HepG2 (cell line): ENCODE measurements around the gene CAMK2N2. TPM values are rescaled to one million over a fixed set of nuclear protein-coding genes. Genes with fewer than 3 reads are reported as not detected.

ENCODE experiments used
- ATAC-seq: fragments of 200-7000 bp; cut with Tn5 transposase; 3 replicates; pipeline ENCODE4 v1.9.1; 2020; ENCODE audit warnings: mild to moderate bottlenecking, moderate library complexity
- BruUV-seq: library from RNA; stranded (reverse); fragments of 400-500 nt; replicated peaks from 2 replicates; lab custom pipeline; 2021; lab: Mats Ljungman, UMichigan
- CTCF ChIA-PET: fragments of 300-600 bp; formaldehyde crosslinking; extraction: SDS; loops from one replicate; lab custom pipeline; 2021; ENCODE audit warnings: low total read pairs, inconsistent platforms, low intra/inter-chr PET ratio; lab: Yijun Ruan, JAX
- POLR2A ChIA-PET: fragments of 350-600 bp; sonication (Branson Sonifier 250); formaldehyde crosslinking; loops from one replicate; lab custom pipeline; 2020; ENCODE audit warnings: antibody characterized with exemption, inconsistent platforms; lab: Yijun Ruan, JAX
- DNase-seq: peaks from one replicate; pipeline ENCODE4 v3.0.0-alpha.2; 2015; ENCODE audit warnings: low spot score
- FAIRE-seq: peaks from 3 replicates; lab custom pipeline; 2011; peaks lifted over from hg19 to GRCh38; lab: Jason Lieb, UNC
- H2AFZ ChIP-seq: one replicate; pipeline ENCODE4 v1.6.1; 2011; ENCODE audit warnings: low read length, inconsistent platforms
- H3K27ac ChIP-seq: fragments of 300-600 bp; 3 replicates; pipeline ENCODE4 v1.8.0; 2011; ENCODE audit warnings: mixed run types, mild to moderate bottlenecking, mixed read lengths, low read length, inconsistent platforms; ENCODE audit not compliant: insufficient read depth; ENCODE audit errors: extremely low read length
- H3K27me3 ChIP-seq, 2 experiments: fragments of 200-600 bp in 1 of 2; 2 replicates in 1 of 2; 3 replicates in 1 of 2; pipeline versions ENCODE4 v1.6.0 to v1.8.0; 2011; ENCODE audit warnings: low read length in 2 of 2, mild to moderate bottlenecking in 2 of 2, moderate library complexity in 2 of 2, inconsistent platforms in 1 of 2; ENCODE audit not compliant: insufficient read depth in 2 of 2, control insufficient read depth in 1 of 2
- H3K36me3 ChIP-seq, 2 experiments: fragments of 200-600 bp in 1 of 2; replicated peaks in 1 of 2; 2 replicates in 1 of 2; 3 replicates in 1 of 2; pipeline versions ENCODE4 v1.5.1 to v1.8.0; 2011; ENCODE audit warnings: low read length in 2 of 2, inconsistent platforms in 1 of 2; ENCODE audit not compliant: insufficient read depth in 2 of 2, control insufficient read depth in 1 of 2
- H3K4me1 ChIP-seq: 2 replicates; pipeline ENCODE4 v1.5.1; 2012; ENCODE audit warnings: low read length, inconsistent platforms; ENCODE audit not compliant: insufficient read depth
- H3K4me2 ChIP-seq: 2 replicates; pipeline ENCODE4 v1.6.0; 2011; ENCODE audit warnings: low read depth, low read length, inconsistent platforms
- H3K4me3 ChIP-seq, 3 experiments: fragments of 200-600 bp in 1 of 3; sonication (generic), shearing (Covaris generic) in 1 of 3; replicated peaks in 1 of 3; 2 replicates each; pipeline ENCODE4 v1.5.1; 2011 to 2016; ENCODE audit warnings: low read length in 3 of 3, inconsistent platforms in 2 of 3, low read depth in 2 of 3, mild to moderate bottlenecking in 2 of 3, control low read depth in 1 of 3, mixed read lengths in 1 of 3; ENCODE audit not compliant: insufficient read depth in 1 of 3
- H3K79me2 ChIP-seq: one replicate; pipeline ENCODE4 v1.6.1; 2011; ENCODE audit warnings: low read length, inconsistent platforms; ENCODE audit not compliant: insufficient read depth
- H3K9ac ChIP-seq: 2 replicates; pipeline ENCODE4 v1.6.0; 2011; ENCODE audit warnings: mild to moderate bottlenecking, low read depth, low read length, inconsistent platforms; ENCODE audit not compliant: insufficient read depth
- H3K9me3 ChIP-seq: 2 replicates; pipeline ENCODE4 v1.5.1; 2012; ENCODE audit warnings: mild to moderate bottlenecking, low read length
- H4K20me1 ChIP-seq: 2 replicates; pipeline ENCODE4 v1.6.0; 2011; ENCODE audit warnings: inconsistent platforms, mild to moderate bottlenecking, low read length, moderate library complexity; ENCODE audit not compliant: insufficient read depth
- HOXA5 ChIP-seq: sonication (generic); formaldehyde crosslinking; IDR thresholded peaks from 2 replicates; pipeline ENCODE4 v1.4.0; 2020; ENCODE audit warnings: missing genetic modification reagents
- MTA3 ChIP-seq: sonication (generic); formaldehyde crosslinking; IDR thresholded peaks from 2 replicates; pipeline ENCODE4 v1.4.0; 2020; ENCODE audit warnings: missing genetic modification reagents
- PAX8 ChIP-seq: sonication (generic); formaldehyde crosslinking; IDR thresholded peaks from 2 replicates; pipeline ENCODE4 v1.8.0; 2022; ENCODE audit warnings: mild to moderate bottlenecking, missing genetic modification reagents, borderline replicate concordance
- RBM22 ChIP-seq: fragments of 200-400 bp; formaldehyde crosslinking; optimal IDR thresholded peaks from 2 replicates; pipeline ENCODE3; 2017; ENCODE audit warnings: mild to moderate bottlenecking, low read length, moderate library complexity
- WGBS: methylation state at CpG from one replicate; pipeline ENCODE4 v1.1.6; 2017; ENCODE audit warnings: low lambda C conversion rate; 5-methylcytosine and 5-hydroxymethylcytosine counted together
- in situ Hi-C: cut with HindIII; loops from 2 replicates; pipeline ENCODE4 v1.10.0; 2017; ENCODE audit warnings: low pct_unique_long_range_greater_than_20kb; ENCODE audit not compliant: extremely low pct_ligation_motif_present
- intact Hi-C: fragments of 100-400 bp; cut with micrococcal nuclease; formaldehyde crosslinking; loops from one replicate; pipeline ENCODE4 v1.10.0; 2022; ENCODE audit not compliant: unreplicated experiment
- polyA plus RNA-seq, 8 experiments: library from polyadenylated mRNA; depleted of rRNA in 3 of 8; stranded (reverse) in 7 of 8; unstranded in 1 of 8; fragments of >200 nt; fragmentation: Illumina TruSeq in 4 of 8; extraction: Trizol in 4 of 8; gene quantifications; 2 replicates each; pipeline versions ENCODE4 v1.2.1 to v1.2.3, GENCODE V29; 2011 to 2016; ENCODE audit warnings: low read depth in 4 of 8, missing spikeins in 1 of 8, mixed read lengths in 1 of 8; ENCODE audit not compliant: insufficient read depth in 1 of 8
- total RNA-seq, 5 experiments: library from RNA; depleted of rRNA; stranded (reverse); fragments of >200 nt; fragmentation: Illumina TruSeq; extraction: Trizol; gene quantifications; 2 replicates each; pipeline ENCODE4 v1.2.3, GENCODE V29; 2016; ENCODE audit warnings: low read depth in 1 of 5

Gene CAMK2N2
- total and polyA plus RNA-seq, 2 of the 13 experiments (the other 11 are each of a cell fraction or from before 2014, with no cell fraction given) = 0.12 to 0.27 TPM

- no TSS peak for BruUV-seq
- Histone ChIP-seq H2AFZ (no peak overlapping the region), H3K4me3 (no peak overlapping the region), H3K36me3 (0 out of 5 replicates have a peak, but pooled peaks cover 0 to 1% of the 10 kb centered on the region in 2 experiments), H3K27ac (no peak overlapping the region), H3K79me2 (peaks cover 1% of the 10 kb centered on the region), H3K27me3 (peaks cover 3 to 27% of the 10 kb centered on the region in 2 experiments), H3K4me1 (peaks cover 24% of the 10 kb centered on the region), H3K9ac (no peak overlapping the region), H4K20me1 (peaks cover 12% of the 10 kb centered on the region; the same call in 1 of the 2 replicates), H3K9me3 (no peaks in the 10 kb centered on the region), H3K4me2 (no peak overlapping the region)
- no peak for DNase-seq
- WGBS = 70% methylated on average over 11 of the region's 28 CpGs
- intact Hi-C loops = no loop called here
- ATAC-seq = no peak
- ChIA-PET CTCF (no interaction called here), POLR2A (interaction anchor here (1.6 kb wide), 1 partner anchor 9 kb away, joined by 8 read pairs; no protein-coding TSS in a partner anchor)
- no peak for FAIRE-seq
- in situ Hi-C loops = no loop called here
- no peak for TF ChIP-seq MTA3 (CRISPR knock-in tag)
- TF ChIP-seq RBM22 = peak; percentile 31
- TF ChIP-seq PAX8 (CRISPR knock-in tag) = no peak
- TF ChIP-seq, all 625 proteins: peak for 1
Observed at GRCh38 chr3:184259396-184259877, 1.9 kb downstream of the CAMK2N2 start.

- Histone ChIP-seq H2AFZ (no peak overlapping the region), H3K4me1 (peaks cover 24% of the 10 kb centered on the region)
- CTCF ChIA-PET = no interaction called here
- BruUV-seq = TSS peak; percentile 41
- no peak for ATAC-seq
- TF ChIP-seq HOXA5 (CRISPR knock-in tag) = no peak
- TF ChIP-seq, all 625 proteins: peak for 0
- POLR2A ChIA-PET = no interaction called here
- 0 out of 5 replicates have a peak, but pooled peaks cover 0 to 1% of the 10 kb centered on the region in 2 experiments for H3K36me3 ChIP-seq
- DNase-seq (no peak), FAIRE-seq (no peak)
- H3K4me3 ChIP-seq = no peak overlapping the region
- peaks cover 3 to 27% of the 10 kb centered on the region in 2 experiments for H3K27me3 ChIP-seq
- in situ Hi-C loops (no loop called here), intact Hi-C loops (no loop called here)
- H3K9ac ChIP-seq = no peak overlapping the region
- H3K9me3 ChIP-seq = no peaks in the 10 kb centered on the region
- H3K79me2 ChIP-seq = peaks cover 1% of the 10 kb centered on the region
- H3K4me2 ChIP-seq = no peak overlapping the region
- peaks cover 12% of the 10 kb centered on the region; the same call in 1 of the 2 replicates for H4K20me1 ChIP-seq
- 85% methylated on average over 4 of the region's 5 CpGs for WGBS
- no peak overlapping the region for H3K27ac ChIP-seq
Observed at GRCh38 chr3:184258926-184259325, 2.4 kb downstream of the CAMK2N2 start.
